Measurements from ENCODE around the gene PDZD2. TPM values are rescaled to one million over a fixed set of nuclear protein-coding genes. Genes with fewer than 3 reads are reported as not detected.

Gene PDZD2
- total and polyA plus RNA-seq, 2 donors (not counting 3 experiments of a cell fraction or from before 2014, with no cell fraction given): 0.66 to 6.9 TPM

GRCh38 chr5:31900296-31900865 is 261.4 kb downstream of the PDZD2 start:
- no peaks in the 10 kb centered on the region for H3K9me3 ChIP-seq (replicated peaks; ENCODE audit: control insufficient read depth, insufficient read depth, low read length)
- no peak overlapping the region for H3K4me2 ChIP-seq (ENCODE audit: insufficient read depth, low read length)
- no peaks in the 10 kb centered on the region for H3K4me1 ChIP-seq (ENCODE audit: control insufficient read depth, extremely low read depth, insufficient read depth, low read length)
- H3K79me2 ChIP-seq (ENCODE audit: control insufficient read depth, insufficient read depth, low read length): no peaks in the 10 kb centered on the region
- DNase-seq (ENCODE audit: low read depth, low spot score) (no peak), FAIRE-seq (no peak)
- intact Hi-C loops (cut with micrococcal nuclease) (no loop called here), dilution Hi-C loops (cut with MboI; ENCODE audit: extremely low pct_ligation_motif_present, low sequenced_read_pairs) (no loop called here)
- no peaks in the 10 kb centered on the region for H3K9me1 ChIP-seq (replicated peaks; ENCODE audit: control insufficient read depth, extremely low read depth, insufficient read depth, low read length)
- POLR2A ChIA-PET: no interaction called here
- CTCF ChIA-PET: interaction anchor here (1.0 to 1.1 kb wide), 2 partner anchors 9 to 176 kb away, joined by 3 read pairs; no protein-coding TSS in a partner anchor
- no peaks in the 10 kb centered on the region for H4K20me1 ChIP-seq (replicated peaks; ENCODE audit: control insufficient read depth, extremely low read depth, insufficient read depth, low read length)
- H3K4me3 ChIP-seq (replicated peaks in 1 of 3; ENCODE audit: insufficient read depth in 1 of 3, low read depth in 1 of 3, low read length in 3 of 3): no peak overlapping the region
- TF ChIP-seq MYC (IDR thresholded peaks at IDR 0.05; ENCODE audit: low read depth, low read length) (no peak), EZH2 (IDR thresholded peaks at IDR 0.05; ENCODE audit: borderline replicate concordance, low read depth, low read length, severe bottlenecking) (no peak), POLR2AphosphoS5 (IDR thresholded peaks at IDR 0.05; ENCODE audit: insufficient read depth, low read depth, low read length) (no peak), JUN (IDR thresholded peaks at IDR 0.05; ENCODE audit: borderline replicate concordance, insufficient read depth, insufficient read length, low read depth) (no peak), POLR2A (IDR thresholded peaks at IDR 0.05; ENCODE audit: low read depth, low read length) (no peak), FOS (IDR thresholded peaks at IDR 0.05; ENCODE audit: borderline replicate concordance, insufficient read depth, low read length) (no peak), GATA2 (IDR thresholded peaks at IDR 0.05; ENCODE audit: insufficient read depth, insufficient read length, low read depth, low read length) (no peak)
- TF ChIP-seq, protein P1, sequence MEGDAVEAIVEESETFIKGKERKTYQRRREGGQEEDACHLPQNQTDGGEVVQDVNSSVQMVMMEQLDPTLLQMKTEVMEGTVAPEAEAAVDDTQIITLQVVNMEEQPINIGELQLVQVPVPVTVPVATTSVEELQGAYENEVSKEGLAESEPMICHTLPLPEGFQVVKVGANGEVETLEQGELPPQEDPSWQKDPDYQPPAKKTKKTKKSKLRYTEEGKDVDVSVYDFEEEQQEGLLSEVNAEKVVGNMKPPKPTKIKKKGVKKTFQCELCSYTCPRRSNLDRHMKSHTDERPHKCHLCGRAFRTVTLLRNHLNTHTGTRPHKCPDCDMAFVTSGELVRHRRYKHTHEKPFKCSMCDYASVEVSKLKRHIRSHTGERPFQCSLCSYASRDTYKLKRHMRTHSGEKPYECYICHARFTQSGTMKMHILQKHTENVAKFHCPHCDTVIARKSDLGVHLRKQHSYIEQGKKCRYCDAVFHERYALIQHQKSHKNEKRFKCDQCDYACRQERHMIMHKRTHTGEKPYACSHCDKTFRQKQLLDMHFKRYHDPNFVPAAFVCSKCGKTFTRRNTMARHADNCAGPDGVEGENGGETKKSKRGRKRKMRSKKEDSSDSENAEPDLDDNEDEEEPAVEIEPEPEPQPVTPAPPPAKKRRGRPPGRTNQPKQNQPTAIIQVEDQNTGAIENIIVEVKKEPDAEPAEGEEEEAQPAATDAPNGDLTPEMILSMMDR (IDR thresholded peaks at IDR 0.05; ENCODE audit: extremely low read depth in 1 of 2, insufficient read depth in 1 of 2, low read depth in 1 of 2, low read length in 2 of 2): no peak
- TF ChIP-seq, protein P2, sequence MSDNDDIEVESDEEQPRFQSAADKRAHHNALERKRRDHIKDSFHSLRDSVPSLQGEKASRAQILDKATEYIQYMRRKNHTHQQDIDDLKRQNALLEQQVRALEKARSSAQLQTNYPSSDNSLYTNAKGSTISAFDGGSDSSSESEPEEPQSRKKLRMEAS (IDR thresholded peaks at IDR 0.05; ENCODE audit: insufficient read depth, insufficient read length): no peak
- no TSS peak for BruUV-seq (replicated peaks)
- no peak overlapping the region for H2AFZ ChIP-seq (ENCODE audit: low read depth, low read length)
- no peaks in the 10 kb centered on the region for H3K27me3 ChIP-seq (ENCODE audit: control insufficient read depth in 2 of 2, insufficient read depth in 2 of 2, low read length in 2 of 2)
- H3K27ac ChIP-seq (ENCODE audit: insufficient read depth, low read depth, low read length): no peak overlapping the region
- no peaks in the 10 kb centered on the region for H3K36me3 ChIP-seq (ENCODE audit: control insufficient read depth in 2 of 2, extremely low read depth in 1 of 2, insufficient read depth in 2 of 2, low read length in 2 of 2)
- H3K9ac ChIP-seq (replicated peaks; ENCODE audit: extremely low read depth, insufficient read depth, low read length): no peak overlapping the region

Data from endothelial cell of umbilical vein (primary cell).